Mammary epithelial cell (primary cell): ENCODE data around the gene BACH1.

Source experiments
- CTCF ChIP-seq, 2 donors: IDR thresholded peaks in 1 of 2; conservative IDR thresholded peaks in 1 of 2; 2 replicates each; pipeline ENCODE4 v1.5.1; 2011 to 2012; ENCODE audit warnings: inconsistent platforms in 2 of 2, low read length in 2 of 2, mild to moderate bottlenecking in 2 of 2, control low read depth in 1 of 2, low read depth in 1 of 2; ENCODE audit not compliant: insufficient read depth in 1 of 2; ENCODE audit errors: extremely low read depth in 1 of 2
- EZH2 ChIP-seq: IDR thresholded peaks from 2 replicates; pipeline ENCODE4 v1.6.1; 2012; ENCODE audit warnings: low read length, inconsistent platforms, borderline replicate concordance

- TF ChIP-seq CTCF (conservative IDR thresholded peaks at IDR 0.05 in 1 of 2, IDR thresholded peaks at IDR 0.05 in 1 of 2; ENCODE audit: extremely low read depth in 1 of 2, insufficient read depth in 1 of 2, low read depth in 1 of 2, low read length in 2 of 2) (no peak), EZH2 (no peak)
These were observed 559 bp downstream of the BACH1 start for GRCh38 chr21:29299046-29299915.
